OCI-LY7 (cell line): ENCODE data around the gene C3orf18. TPM values are rescaled to one million over a fixed set of nuclear protein-coding genes. Genes with fewer than 3 reads are reported as not detected.

Experiments used
- BruUV-seq: library from RNA; stranded (reverse); fragments of 400-500 nt; replicated peaks from 2 replicates; lab custom pipeline; 2021; lab: Mats Ljungman, UMichigan
- CTCF ChIA-PET: fragments of 300-600 bp; sonication (Branson Sonifier 250); formaldehyde crosslinking; loops from one replicate; lab custom pipeline; 2022; ENCODE audit warnings: antibody characterized with exemption; ENCODE audit not compliant: unreplicated experiment; lab: Charles Lee
- POLR2A ChIA-PET: fragments of 300-600 bp; sonication (Branson Sonifier 250); formaldehyde crosslinking; loops from one replicate; lab custom pipeline; 2022; ENCODE audit warnings: antibody characterized with exemption; lab: Charles Lee
- DNase-seq: peaks from one replicate; pipeline ENCODE4 v3.0.0-alpha.2; 2015; ENCODE audit warnings: low spot score
- H2AFZ ChIP-seq: fragments of 200-600 bp; sonication (generic), shearing (Covaris generic); 2 replicates; pipeline ENCODE4 v1.6.1; 2014; ENCODE audit warnings: mild to moderate bottlenecking, antibody characterized with exemption, low read length, moderate library complexity
- H3K27ac ChIP-seq: fragments of 200-600 bp; sonication (generic); 2 replicates; pipeline ENCODE4 v1.5.1; 2014; ENCODE audit warnings: mixed run types, low read depth, mild to moderate bottlenecking, moderate library complexity, low read length, inconsistent platforms; ENCODE audit not compliant: poor library complexity, severe bottlenecking
- H3K36me3 ChIP-seq: fragments of 200-600 bp; sonication (generic); 2 replicates; pipeline ENCODE4 v1.6.1; 2014; ENCODE audit warnings: mild to moderate bottlenecking, antibody characterized with exemption, low read length, moderate library complexity, mixed read lengths; ENCODE audit not compliant: insufficient read depth
- H3K4me1 ChIP-seq: fragments of 200-600 bp; sonication (generic); 2 replicates; pipeline ENCODE4 v1.5.1; 2014; ENCODE audit warnings: mild to moderate bottlenecking, low read length; ENCODE audit not compliant: insufficient read depth, poor library complexity, severe bottlenecking
- H3K4me2 ChIP-seq: fragments of 200-600 bp; sonication (generic); 2 replicates; pipeline ENCODE4 v1.6.1; 2014; ENCODE audit warnings: mild to moderate bottlenecking, low read length
- H3K4me3 ChIP-seq: fragments of 200-600 bp; sonication (generic); 2 replicates; pipeline ENCODE4 v1.5.1; 2014; ENCODE audit warnings: mild to moderate bottlenecking, low read depth, low read length; ENCODE audit not compliant: poor library complexity, severe bottlenecking
- H3K79me2 ChIP-seq: fragments of 200-600 bp; sonication (generic); 2 replicates; pipeline ENCODE4 v1.6.1; 2016; ENCODE audit warnings: low read depth, mild to moderate bottlenecking, low read length, moderate library complexity, mixed read lengths; ENCODE audit not compliant: insufficient read depth
- H3K9me2 ChIP-seq: fragments of 200-600 bp; sonication (generic); 2 replicates; pipeline ENCODE4 v1.6.1; 2016; ENCODE audit warnings: mild to moderate bottlenecking, low read length, mixed read lengths; ENCODE audit not compliant: insufficient read depth
- H3K9me3 ChIP-seq: fragments of 200-600 bp; sonication (generic); 2 replicates; pipeline ENCODE4 v1.6.1; 2014; ENCODE audit warnings: mild to moderate bottlenecking, mixed run types, low read length, mixed read lengths
- H4K20me1 ChIP-seq: fragments of 200-600 bp; sonication (generic); 2 replicates; pipeline ENCODE4 v1.6.1; 2014; ENCODE audit warnings: mild to moderate bottlenecking, antibody characterized with exemption, low read length, moderate library complexity, mixed read lengths; ENCODE audit not compliant: insufficient read depth
- CTCF ChIP-seq: fragments of 200-600 bp; sonication (generic); conservative IDR thresholded peaks from 2 replicates; pipeline ENCODE4 v1.5.1; 2014; ENCODE audit warnings: mild to moderate bottlenecking, antibody characterized with exemption, low read length, moderate library complexity, mixed read lengths
- EZH2phosphoT487 ChIP-seq: fragments of 200-600 bp; sonication (generic); IDR thresholded peaks from 2 replicates; pipeline ENCODE4 v1.6.1; 2018; ENCODE audit warnings: low read depth, borderline replicate concordance, mild to moderate bottlenecking, mixed run types, antibody characterized with exemption, low read length, moderate library complexity, mixed read lengths
- intact Hi-C: fragments of 100-400 bp; cut with micrococcal nuclease; formaldehyde crosslinking; loops from one replicate; pipeline ENCODE4 v1.10.0; 2022; ENCODE audit not compliant: unreplicated experiment
- total RNA-seq, 2 experiments: library from RNA; depleted of rRNA in 1 of 2; stranded (reverse); fragments of >200 nt in 1 of 2; shearing (Covaris generic) in 1 of 2; gene quantifications; 2 replicates each; pipeline ENCODE4 v1.2.3, GENCODE V29; 2014 to 2022

Gene C3orf18
- total RNA-seq, 2 experiments from 2014 or later = 8.0 to 9.5 TPM

GRCh38 chr3:50551681-50552435 lies 15.7 kb downstream of the C3orf18 start:
- intact Hi-C loops = loop anchor here (2.0 to 5.0 kb wide), 2 partner anchors 29 to 60 kb away; partner anchors contain the start of gene CISH
- ChIA-PET POLR2A (interaction anchor here (0.7 kb wide), 1 partner anchor 775 kb away, joined by 3 read pairs; no protein-coding TSS in a partner anchor), CTCF (no interaction called here)
- no peak overlapping the region for H3K4me3 ChIP-seq
- BruUV-seq = no TSS peak
- TF ChIP-seq EZH2phosphoT487 = no peak
- 0 out of 2 replicates have a peak, but pooled peaks have one; percentile 18 for TF ChIP-seq CTCF
- no peak for DNase-seq
- no peaks in the 10 kb centered on the region for H3K36me3 ChIP-seq
- H3K4me1 ChIP-seq = no peaks in the 10 kb centered on the region
- H2AFZ ChIP-seq = no peak overlapping the region
- H3K9me3 ChIP-seq = no peaks in the 10 kb centered on the region
- H4K20me1 ChIP-seq = no peaks in the 10 kb centered on the region
- H3K9me2 ChIP-seq = no peaks in the 10 kb centered on the region
- H3K27ac ChIP-seq = no peak overlapping the region
- H3K79me2 ChIP-seq = no peaks in the 10 kb centered on the region
- H3K4me2 ChIP-seq = no peak overlapping the region

GRCh38 chr3:50551054-50551659 lies 16.4 kb downstream of the C3orf18 start:
- Histone ChIP-seq H3K9me3 (no peaks in the 10 kb centered on the region), H3K27ac (no peak overlapping the region), H3K9me2 (no peaks in the 10 kb centered on the region), H3K4me1 (no peaks in the 10 kb centered on the region), H4K20me1 (no peaks in the 10 kb centered on the region), H2AFZ (no peak overlapping the region), H3K36me3 (no peaks in the 10 kb centered on the region), H3K79me2 (no peaks in the 10 kb centered on the region), H3K4me2 (no peak overlapping the region), H3K4me3 (no peak overlapping the region)
- no peak for DNase-seq
- ChIA-PET CTCF (no interaction called here), POLR2A (no interaction called here)
- TF ChIP-seq CTCF = no peak
- TF ChIP-seq EZH2phosphoT487 = no peak
- intact Hi-C loops = loop anchor here (2.0 to 5.0 kb wide), 2 partner anchors 28 to 61 kb away; partner anchors contain the start of gene CISH
- BruUV-seq = no TSS peak
